ENCODE data around the gene TTLL9. TPM values are rescaled to one million over a fixed set of nuclear protein-coding genes. Genes with fewer than 3 reads are reported as not detected.
"Not testable (repeated sequence)": the region's sequence is repeated elsewhere in the genome, so short reads cannot be mapped to it uniquely, and the experiment has no call there.

TTLL9 gene
- total and polyA plus RNA-seq, 8 donors = 0.15 to 0.43 (median 0.18) TPM; not detected in 5

- H3K27ac ChIP-seq = no peak overlapping the region
- peaks cover 0 to 32% (median 0%) of the 10 kb centered on the region in 3 donors for H3K27me3 ChIP-seq
- intact Hi-C loops (cut with DNase I; ENCODE audit: low total_unique reads) = no loop called here
- no peak overlapping the region for H3K4me3 ChIP-seq
- no peaks in the 10 kb centered on the region for H3K36me3 ChIP-seq
- no peak for DNase-seq
- TF ChIP-seq CTCF (IDR thresholded peaks at IDR 0.05) (no peak), EP300 (IDR thresholded peaks at IDR 0.05) (no peak), POLR2A (IDR thresholded peaks at IDR 0.05) (no peak), POLR2AphosphoS5 (IDR thresholded peaks at IDR 0.05) (no peak)
- H3K9me3 ChIP-seq = no peaks in the 10 kb centered on the region
- no peaks in the 10 kb centered on the region for H3K4me1 ChIP-seq
- WGBS, 5 donors = 84 to 95% (median 89%) methylated on average over 2 of the region's 2 CpGs
Observed at GRCh38 chr20:31926493-31926892, 56.1 kb downstream of the TTLL9 start.

DNA sequence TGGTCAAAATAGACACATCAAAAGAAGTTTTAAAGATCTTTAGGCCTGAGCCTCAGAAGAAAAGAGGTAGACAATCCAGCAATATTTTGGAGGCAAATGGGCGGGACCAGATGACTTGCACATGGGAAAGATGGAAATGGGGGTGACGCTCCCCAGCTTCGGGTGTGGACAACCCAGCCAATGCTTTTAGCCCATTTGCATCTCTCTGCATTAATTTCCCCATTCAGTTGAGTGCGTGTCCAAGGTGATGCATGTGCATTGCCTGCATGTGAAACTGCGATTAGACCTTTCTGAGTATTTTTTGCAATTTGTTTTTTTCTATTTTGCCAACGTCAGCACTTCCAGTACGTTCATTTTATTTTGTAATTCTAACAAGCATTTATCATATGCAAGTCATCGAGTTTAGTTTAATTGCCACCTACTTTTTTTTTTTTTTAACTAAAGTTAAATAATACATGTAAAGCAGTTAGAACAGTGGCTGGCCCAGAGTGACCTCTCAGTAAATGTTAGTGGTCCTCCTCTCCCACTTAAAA is 57.3 kb downstream of the TTLL9 start:
- Histone ChIP-seq H3K9me3 (no peaks in the 10 kb centered on the region), H3K27ac (no peak overlapping the region), H3K4me3 (no peak overlapping the region), H3K4me1 (no peaks in the 10 kb centered on the region), H3K36me3 (no peaks in the 10 kb centered on the region), H3K27me3 (peaks cover 0 to 32% (median 0%) of the 10 kb centered on the region in 3 donors)
- no peak for DNase-seq
- intact Hi-C loops (cut with DNase I; ENCODE audit: low total_unique reads) = no loop called here
- 54 to 64% (median 60%) methylated on average over 8 of the region's 8 CpGs for WGBS, 5 donors
- TF ChIP-seq POLR2AphosphoS5 (IDR thresholded peaks at IDR 0.05) (no peak), EP300 (IDR thresholded peaks at IDR 0.05) (no peak), CTCF (IDR thresholded peaks at IDR 0.05) (no peak), POLR2A (IDR thresholded peaks at IDR 0.05) (no peak)

- H3K36me3 ChIP-seq; H3K9me3 ChIP-seq; H3K27ac ChIP-seq; H3K4me3 ChIP-seq; intact Hi-C loops (cut with DNase I; ENCODE audit: low total_unique reads); DNase-seq; H3K4me1 ChIP-seq: not testable (repeated sequence)
- WGBS, 5 donors = 60 to 76% (median 64%) methylated on average over 4 of the region's 4 CpGs
- peaks cover 0 to 16% (median 0%) of the 10 kb centered on the region in 3 donors for H3K27me3 ChIP-seq
Observed at GRCh38 chr20:31929631-31930030, 59.2 kb downstream of the TTLL9 start.

GRCh38 chr20:31930779-31931178 is 60.3 kb downstream of the TTLL9 start:
- H3K27me3 ChIP-seq = peaks cover 0 to 8% (median 0%) of the 10 kb centered on the region in 3 donors
- no peak overlapping the region for H3K4me3 ChIP-seq
- no peak for DNase-seq
- H3K4me1 ChIP-seq = no peaks in the 10 kb centered on the region
- no peaks in the 10 kb centered on the region for H3K9me3 ChIP-seq
- no peaks in the 10 kb centered on the region for H3K36me3 ChIP-seq
- WGBS, 5 donors = 36 to 47% (median 37%) methylated on average over 5 of the region's 5 CpGs
- intact Hi-C loops (cut with DNase I; ENCODE audit: low total_unique reads) = no loop called here
- TF ChIP-seq EP300 (IDR thresholded peaks at IDR 0.05) = no peak
- TF ChIP-seq POLR2AphosphoS5 (IDR thresholded peaks at IDR 0.05) = no peak
- no peak for TF ChIP-seq CTCF (IDR thresholded peaks at IDR 0.05)
- H3K27ac ChIP-seq = no peak overlapping the region

DNA sequence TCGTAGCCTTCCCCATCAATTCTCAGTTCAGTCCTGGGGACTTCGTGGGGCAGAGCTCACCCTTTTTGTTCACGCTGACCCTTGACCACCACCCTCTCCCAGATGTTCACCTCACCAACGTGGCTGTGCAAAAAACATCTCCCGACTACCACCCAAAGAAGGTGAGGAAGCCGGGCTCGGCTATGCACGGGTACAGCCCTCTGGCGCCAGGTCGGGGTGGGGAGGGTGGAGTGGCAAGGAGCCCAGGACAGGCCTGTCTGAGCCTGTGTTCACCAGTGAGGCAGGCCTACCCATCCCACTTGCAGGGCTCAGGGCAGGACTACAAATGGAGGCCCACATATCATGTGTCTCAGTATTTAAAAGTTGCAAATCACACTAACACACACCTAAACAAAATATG is 63.3 kb downstream of the TTLL9 start:
- H3K27me3 ChIP-seq = peaks cover 0 to 5% (median 0%) of the 10 kb centered on the region in 3 donors
- WGBS, 5 donors = 79 to 84% (median 80%) methylated on average over 10 of the region's 10 CpGs

More for the DNA sequence above, 63.3 kb downstream of the TTLL9 start:
- no peak for DNase-seq
- no peak for TF ChIP-seq EP300 (IDR thresholded peaks at IDR 0.05)
- no peak for TF ChIP-seq CTCF (IDR thresholded peaks at IDR 0.05)
- no peak for TF ChIP-seq POLR2AphosphoS5 (IDR thresholded peaks at IDR 0.05)
- TF ChIP-seq POLR2A (IDR thresholded peaks at IDR 0.05) = no peak
- intact Hi-C loops (cut with DNase I; ENCODE audit: low total_unique reads) = no loop called here
- Histone ChIP-seq H3K9me3 (no peaks in the 10 kb centered on the region), H3K4me3 (no peak overlapping the region), H3K36me3 (no peaks in the 10 kb centered on the region), H3K4me1 (no peaks in the 10 kb centered on the region), H3K27ac (no peak overlapping the region)

Data from stomach (tissue), 9 donors.